AG09309 (cell line): ENCODE measurements around the gene TNK2.

Experiments
- DNase-seq: peaks from one replicate; pipeline ENCODE4 v3.0.0-alpha.2; 2010; ENCODE audit warnings: low read depth
- H3K4me3 ChIP-seq: 2 replicates; pipeline ENCODE4 v1.5.1; 2011; ENCODE audit warnings: mild to moderate bottlenecking, low read depth, low read length, moderate library complexity; ENCODE audit not compliant: control insufficient read depth
- TF ChIP-seq, protein P1 (sequence below): IDR thresholded peaks from 2 replicates; pipeline ENCODE4 v1.5.1; 2011; ENCODE audit warnings: mild to moderate bottlenecking, low read depth, low read length, inconsistent platforms; ENCODE audit not compliant: insufficient read depth, control insufficient read depth; ENCODE audit errors: missing control alignments

The TNK2 gene

DNA sequence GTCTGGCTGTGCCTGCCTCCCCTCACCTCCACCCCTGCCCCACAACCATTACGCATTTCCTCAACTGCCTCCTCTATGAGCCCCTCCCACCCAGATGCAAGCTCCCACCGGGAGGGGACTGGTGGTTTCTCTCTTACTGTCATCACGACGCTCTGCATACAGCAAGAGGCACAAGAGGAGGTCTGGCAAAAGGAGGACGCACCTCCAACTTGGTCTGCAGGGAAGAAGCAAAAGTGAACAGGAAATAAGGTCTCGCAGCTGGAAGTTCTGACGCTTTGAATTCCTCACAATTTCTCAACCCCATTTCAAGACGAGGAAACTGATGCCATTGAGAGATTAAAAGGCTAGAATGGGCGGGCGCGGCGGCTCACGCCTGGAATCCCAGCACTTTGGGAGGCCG lies 54.4 kb downstream of the TNK2 start:
- no peak for DNase-seq
- H3K4me3 ChIP-seq, result no peak overlapping the region
- TF ChIP-seq, protein P1, sequence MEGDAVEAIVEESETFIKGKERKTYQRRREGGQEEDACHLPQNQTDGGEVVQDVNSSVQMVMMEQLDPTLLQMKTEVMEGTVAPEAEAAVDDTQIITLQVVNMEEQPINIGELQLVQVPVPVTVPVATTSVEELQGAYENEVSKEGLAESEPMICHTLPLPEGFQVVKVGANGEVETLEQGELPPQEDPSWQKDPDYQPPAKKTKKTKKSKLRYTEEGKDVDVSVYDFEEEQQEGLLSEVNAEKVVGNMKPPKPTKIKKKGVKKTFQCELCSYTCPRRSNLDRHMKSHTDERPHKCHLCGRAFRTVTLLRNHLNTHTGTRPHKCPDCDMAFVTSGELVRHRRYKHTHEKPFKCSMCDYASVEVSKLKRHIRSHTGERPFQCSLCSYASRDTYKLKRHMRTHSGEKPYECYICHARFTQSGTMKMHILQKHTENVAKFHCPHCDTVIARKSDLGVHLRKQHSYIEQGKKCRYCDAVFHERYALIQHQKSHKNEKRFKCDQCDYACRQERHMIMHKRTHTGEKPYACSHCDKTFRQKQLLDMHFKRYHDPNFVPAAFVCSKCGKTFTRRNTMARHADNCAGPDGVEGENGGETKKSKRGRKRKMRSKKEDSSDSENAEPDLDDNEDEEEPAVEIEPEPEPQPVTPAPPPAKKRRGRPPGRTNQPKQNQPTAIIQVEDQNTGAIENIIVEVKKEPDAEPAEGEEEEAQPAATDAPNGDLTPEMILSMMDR, result no peak

DNA sequence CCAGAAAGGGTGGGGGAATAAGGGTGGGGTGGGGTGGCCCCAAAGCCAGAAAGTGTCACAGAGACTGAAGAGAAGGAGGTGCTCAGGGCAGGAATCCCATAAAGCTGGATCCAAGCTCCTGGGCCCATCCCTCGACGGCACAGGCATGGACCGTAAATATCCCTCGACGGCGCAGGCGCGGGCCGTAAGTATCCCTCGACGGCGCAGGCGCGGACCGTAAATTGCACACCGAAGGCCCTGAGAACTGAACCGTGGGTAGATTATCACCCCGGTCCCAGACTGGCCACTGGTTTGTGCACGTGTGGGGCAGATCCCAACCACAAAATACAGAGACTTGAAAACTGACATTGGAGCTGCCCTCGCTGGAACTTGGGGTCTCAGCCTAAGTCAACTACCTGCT lies 55.3 kb downstream of the TNK2 start:
- H3K4me3 ChIP-seq, result no peak overlapping the region
- TF ChIP-seq, protein P1, result no peak
- DNase-seq, result no peak

DNA sequence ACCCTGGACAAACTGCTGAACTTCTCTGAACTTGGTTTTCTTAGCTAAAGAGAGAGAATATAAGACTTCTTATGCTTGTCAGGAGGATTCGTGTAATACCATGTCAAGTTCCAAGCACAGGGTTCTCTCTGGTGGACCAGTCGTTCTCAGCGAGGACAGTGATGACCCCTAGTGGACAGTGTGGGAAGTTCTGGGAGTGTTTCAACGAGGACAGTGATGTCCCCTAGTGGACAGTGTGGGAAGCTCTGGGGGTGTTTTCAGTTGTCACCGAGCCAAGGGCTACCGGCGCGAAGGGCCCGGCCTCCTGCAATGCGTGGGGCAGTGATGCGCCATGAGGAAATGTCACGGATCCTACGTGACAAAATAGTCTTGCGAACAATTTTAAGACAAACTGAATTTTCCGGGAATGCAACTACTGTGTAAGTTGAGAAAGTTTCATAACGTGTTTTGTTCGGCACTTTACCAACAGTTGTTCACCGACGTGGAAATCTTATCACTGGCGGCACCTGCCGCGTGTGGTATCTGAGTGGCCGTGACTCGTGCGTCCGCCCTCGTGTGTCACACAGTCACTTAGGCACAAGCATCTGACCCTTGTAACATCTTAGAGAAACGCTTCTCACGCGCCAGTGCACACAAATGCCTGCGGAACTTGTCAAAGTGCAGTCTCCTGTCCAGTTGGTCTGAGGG lies 57.4 kb downstream of the TNK2 start:
- H3K4me3 ChIP-seq, result no peak overlapping the region
- DNase-seq, result peak; percentile 67
- TF ChIP-seq, protein P1, result peak; percentile 100

DNA sequence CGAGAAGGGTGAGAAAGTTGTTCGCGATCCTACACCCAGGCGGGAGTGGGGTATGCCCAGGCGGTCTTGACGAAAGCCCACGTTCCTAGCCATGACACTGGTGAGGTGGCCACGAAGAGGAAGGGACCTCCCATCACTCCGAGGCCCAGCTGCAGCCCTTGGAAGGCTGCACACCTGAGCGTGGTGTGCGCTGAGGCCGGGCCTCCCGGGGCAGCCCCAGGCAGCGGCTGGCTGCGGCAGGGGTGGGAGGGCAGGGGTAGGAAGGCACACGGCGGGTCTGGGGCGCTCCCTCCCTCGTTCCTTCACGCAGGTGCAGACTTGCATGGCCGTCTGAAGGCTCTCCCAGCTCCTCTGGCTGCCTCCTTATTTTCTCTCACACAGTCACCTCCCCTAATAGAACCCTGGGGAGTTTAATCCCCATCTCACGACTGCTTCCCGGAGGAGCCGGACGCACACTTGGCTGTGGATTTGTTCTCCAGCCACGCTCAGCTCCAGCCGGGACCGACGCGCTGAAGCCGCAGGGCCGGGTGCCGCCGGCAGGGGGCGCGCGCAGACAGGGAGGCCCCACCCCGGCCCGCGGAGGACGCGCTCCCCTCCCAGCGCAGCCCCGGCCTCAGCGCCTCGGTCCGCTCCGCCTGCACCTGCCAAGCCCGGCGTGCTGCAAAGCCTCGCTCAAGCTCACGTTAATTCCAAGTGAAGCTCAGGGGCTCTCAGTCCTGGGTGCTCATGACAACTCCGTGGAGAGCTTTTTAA lies 58.9 kb downstream of the TNK2 start:
- TF ChIP-seq, protein P1, result no peak
- H3K4me3 ChIP-seq, result no peak overlapping the region
- no peak for DNase-seq

DNA sequence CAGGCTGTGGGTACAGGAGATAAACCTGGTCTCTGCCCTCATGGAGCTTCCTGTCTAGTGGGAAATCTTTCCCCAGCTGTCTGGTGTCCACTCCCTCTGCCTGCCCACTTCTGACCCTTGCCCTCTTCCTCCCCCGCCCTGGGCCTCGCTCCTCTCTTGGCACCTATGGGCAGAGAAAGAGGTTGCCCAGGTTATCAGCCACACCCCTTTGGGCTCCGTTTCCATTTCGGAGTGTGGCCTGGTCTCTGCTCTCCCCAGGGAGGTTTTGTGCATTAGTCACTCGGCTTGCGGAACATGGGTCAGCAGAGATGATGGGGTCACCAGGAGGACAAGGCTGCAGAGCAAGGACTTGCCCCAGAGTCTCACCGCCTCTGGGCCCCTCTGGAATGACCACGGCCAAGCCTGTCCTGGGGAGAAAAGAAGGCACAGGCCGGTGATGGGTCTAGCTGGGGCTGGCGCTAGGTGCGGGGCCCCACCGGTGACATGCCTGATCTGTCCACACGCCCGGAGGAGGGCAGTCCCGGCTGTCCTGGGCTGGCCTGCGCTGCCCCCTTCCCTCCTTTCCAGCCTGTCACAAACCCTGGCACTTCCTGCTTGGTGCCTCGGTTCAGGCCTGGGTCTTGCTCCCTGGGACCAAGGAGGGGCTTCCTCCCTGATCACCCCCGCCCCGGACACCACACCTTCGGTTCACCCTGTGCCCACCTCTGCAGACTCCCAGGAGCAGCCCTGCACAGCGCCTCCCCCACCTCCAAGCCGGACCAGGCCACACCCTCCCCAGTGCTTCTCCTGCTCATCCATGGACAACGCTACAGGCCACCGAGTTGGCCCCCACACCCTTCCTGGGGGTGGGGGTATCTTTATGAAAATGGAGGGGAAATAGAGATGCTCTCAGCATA lies 61.0 kb downstream of the TNK2 start:
- H3K4me3 ChIP-seq, result no peak overlapping the region
- DNase-seq, result no peak
- TF ChIP-seq, protein P1, result no peak

DNA sequence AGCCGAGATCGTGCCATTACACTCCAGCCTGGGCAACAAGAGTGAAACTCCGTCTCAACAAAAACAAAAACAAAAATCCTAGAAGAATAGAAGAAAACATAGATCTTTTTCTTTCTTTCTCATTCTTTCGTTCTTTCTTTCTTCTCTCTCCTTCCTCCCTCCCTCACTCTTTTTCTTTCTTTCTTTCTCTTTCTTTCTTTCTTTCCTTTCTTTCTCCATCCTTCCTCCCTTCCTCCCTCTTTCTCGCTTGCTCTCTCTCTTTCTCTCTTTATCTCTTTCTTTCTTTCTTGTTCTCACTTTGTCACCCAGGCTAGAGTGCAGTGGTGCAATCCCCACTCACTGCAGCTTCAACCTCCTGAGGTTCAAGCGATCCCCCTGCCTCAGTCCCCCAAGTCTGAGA lies 62.9 kb downstream of the TNK2 start:
- TF ChIP-seq, protein P1, result no peak
- no peak overlapping the region for H3K4me3 ChIP-seq
- no peak for DNase-seq
